Left ventricle myocardium inferior (tissue), 1 donor: Measurements from ENCODE around the gene NAP1L1. TPM values are rescaled to one million over a fixed set of nuclear protein-coding genes. Genes with fewer than 3 reads are reported as not detected.

Experiments
- DNase-seq: peaks from one replicate; pipeline ENCODE4 v3.0.0-alpha.2; 2020
- H3K27ac ChIP-seq: fragments of 200-600 bp; replicated peaks from 2 replicates; pipeline ENCODE4 v1.8.0; 2021
- H3K27me3 ChIP-seq: fragments of 200-600 bp; 2 replicates; pipeline ENCODE4 v1.8.0; 2021; ENCODE audit warnings: low read depth
- H3K36me3 ChIP-seq: fragments of 200-600 bp; 2 replicates; pipeline ENCODE4 v1.8.0; 2021
- H3K4me1 ChIP-seq: fragments of 200-600 bp; 2 replicates; pipeline ENCODE4 v1.8.0; 2021
- H3K4me3 ChIP-seq: fragments of 200-600 bp; 2 replicates; pipeline ENCODE4 v1.8.0; 2021; ENCODE audit warnings: mild to moderate bottlenecking, moderate library complexity
- H3K9me3 ChIP-seq: fragments of 200-600 bp; replicated peaks from 2 replicates; pipeline ENCODE4 v1.8.0; 2021
- intact Hi-C: fragments of 100-400 bp; cut with micrococcal nuclease; formaldehyde crosslinking; loops from one replicate; pipeline ENCODE4 v1.11.0; 2022
- total RNA-seq: library from RNA; stranded (reverse); fragmentation: NEBNext Ultra II Directional; extraction: Animal tissue kit (Norgen Biotek cat#: 25700); gene quantifications from one replicate; pipeline ENCODE4 v1.2.1, GENCODE V29; 2021
- TF ChIP-seq, protein P1 (sequence below): fragments of 200-600 bp; IDR thresholded peaks from 2 replicates; pipeline ENCODE4 v1.8.0; 2021; ENCODE audit warnings: antibody characterized with exemption, mild to moderate bottlenecking, borderline replicate concordance
- donor health status: DM: no; HTN: yes; CAD: no; lungs with severe emphysema.

The NAP1L1 gene
- total RNA-seq, 1 donor from 2014 or later, result 256 TPM

DNA sequence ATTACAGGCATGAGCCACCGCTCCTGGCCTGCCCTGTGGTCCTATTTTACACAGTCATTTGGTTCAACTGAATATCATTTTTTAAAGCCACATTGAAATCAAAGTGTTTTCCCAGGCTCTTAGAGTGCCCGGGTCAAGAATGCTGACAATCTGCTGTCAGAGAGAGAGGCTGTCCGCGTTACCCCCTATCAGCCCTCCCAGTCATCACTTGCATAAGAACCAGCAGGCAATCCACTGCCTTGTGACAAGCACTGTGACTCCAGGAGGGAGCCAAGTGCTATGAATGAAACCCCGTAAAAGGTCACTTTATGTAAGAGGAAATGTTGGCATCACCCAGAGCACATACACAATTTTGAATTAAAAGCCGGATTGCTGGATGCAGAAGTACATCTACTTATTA, 66.4 kb downstream of the NAP1L1 start:
- Histone ChIP-seq H3K9me3 (no peaks in the 10 kb centered on the region), H3K27ac (peak overlapping the region; percentile 69), H3K4me3 (no peak overlapping the region), H3K27me3 (no peaks in the 10 kb centered on the region), H3K36me3 (no peaks in the 10 kb centered on the region), H3K4me1 (peaks cover 10% of the 10 kb centered on the region)
- intact Hi-C loops, result no loop called here
- peak; percentile 49 for DNase-seq
- TF ChIP-seq, protein P1, sequence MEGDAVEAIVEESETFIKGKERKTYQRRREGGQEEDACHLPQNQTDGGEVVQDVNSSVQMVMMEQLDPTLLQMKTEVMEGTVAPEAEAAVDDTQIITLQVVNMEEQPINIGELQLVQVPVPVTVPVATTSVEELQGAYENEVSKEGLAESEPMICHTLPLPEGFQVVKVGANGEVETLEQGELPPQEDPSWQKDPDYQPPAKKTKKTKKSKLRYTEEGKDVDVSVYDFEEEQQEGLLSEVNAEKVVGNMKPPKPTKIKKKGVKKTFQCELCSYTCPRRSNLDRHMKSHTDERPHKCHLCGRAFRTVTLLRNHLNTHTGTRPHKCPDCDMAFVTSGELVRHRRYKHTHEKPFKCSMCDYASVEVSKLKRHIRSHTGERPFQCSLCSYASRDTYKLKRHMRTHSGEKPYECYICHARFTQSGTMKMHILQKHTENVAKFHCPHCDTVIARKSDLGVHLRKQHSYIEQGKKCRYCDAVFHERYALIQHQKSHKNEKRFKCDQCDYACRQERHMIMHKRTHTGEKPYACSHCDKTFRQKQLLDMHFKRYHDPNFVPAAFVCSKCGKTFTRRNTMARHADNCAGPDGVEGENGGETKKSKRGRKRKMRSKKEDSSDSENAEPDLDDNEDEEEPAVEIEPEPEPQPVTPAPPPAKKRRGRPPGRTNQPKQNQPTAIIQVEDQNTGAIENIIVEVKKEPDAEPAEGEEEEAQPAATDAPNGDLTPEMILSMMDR, result no peak

DNA sequence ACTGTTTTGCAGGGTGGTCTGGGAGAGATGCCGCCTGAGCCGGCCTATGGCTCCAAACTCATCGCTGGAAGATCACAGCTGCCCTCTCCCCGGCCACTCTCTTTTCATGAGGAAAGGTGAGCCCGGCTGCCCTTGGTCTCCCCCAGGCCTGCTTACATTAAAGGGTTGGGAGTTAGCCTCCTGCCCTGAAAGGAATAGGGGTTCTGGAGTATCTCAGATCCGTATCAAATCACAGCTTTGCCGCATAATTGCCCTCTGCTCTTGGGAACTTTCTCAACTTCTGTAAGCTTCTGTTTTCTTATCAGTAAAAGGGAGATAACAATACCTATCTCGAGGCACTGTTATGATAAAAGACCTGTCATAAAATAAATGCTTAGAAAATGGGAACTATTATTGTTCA, 70.5 kb downstream of the NAP1L1 start:
- no peak overlapping the region for H3K4me3 ChIP-seq
- peaks cover 10% of the 10 kb centered on the region for H3K4me1 ChIP-seq
- intact Hi-C loops, result no loop called here
- DNase-seq, result no peak
- no peaks in the 10 kb centered on the region for H3K36me3 ChIP-seq
- H3K27me3 ChIP-seq, result no peaks in the 10 kb centered on the region
- no peaks in the 10 kb centered on the region for H3K9me3 ChIP-seq
- no peak overlapping the region for H3K27ac ChIP-seq
- TF ChIP-seq, protein P1, result no peak

DNA sequence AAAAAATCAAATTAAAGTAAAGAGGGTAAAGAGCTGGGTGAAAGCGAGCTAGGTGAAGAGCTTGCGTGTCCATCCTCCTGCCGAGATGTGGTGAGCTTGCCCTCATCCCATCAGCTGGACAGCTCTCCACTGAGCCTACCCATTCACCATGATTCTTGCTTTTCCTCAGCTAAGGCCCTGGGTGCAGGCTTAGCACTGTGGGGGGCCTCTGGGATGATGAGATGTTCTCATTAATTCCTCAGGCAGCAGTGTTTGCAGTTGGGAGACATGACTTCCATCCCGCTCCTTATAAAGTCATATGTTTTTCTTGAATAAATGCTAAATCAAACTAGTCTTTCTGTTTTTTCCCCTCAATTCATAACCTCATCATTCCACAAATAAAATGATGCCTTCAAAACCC, 70.9 kb downstream of the NAP1L1 start:
- peaks cover 8% of the 10 kb centered on the region for H3K4me1 ChIP-seq
- H3K4me3 ChIP-seq, result no peak overlapping the region
- H3K27me3 ChIP-seq, result no peaks in the 10 kb centered on the region
- H3K36me3 ChIP-seq, result no peaks in the 10 kb centered on the region
- no peak overlapping the region for H3K27ac ChIP-seq
- DNase-seq, result no peak
- TF ChIP-seq, protein P1, result no peak
- intact Hi-C loops, result no loop called here
- H3K9me3 ChIP-seq, result no peaks in the 10 kb centered on the region

DNA sequence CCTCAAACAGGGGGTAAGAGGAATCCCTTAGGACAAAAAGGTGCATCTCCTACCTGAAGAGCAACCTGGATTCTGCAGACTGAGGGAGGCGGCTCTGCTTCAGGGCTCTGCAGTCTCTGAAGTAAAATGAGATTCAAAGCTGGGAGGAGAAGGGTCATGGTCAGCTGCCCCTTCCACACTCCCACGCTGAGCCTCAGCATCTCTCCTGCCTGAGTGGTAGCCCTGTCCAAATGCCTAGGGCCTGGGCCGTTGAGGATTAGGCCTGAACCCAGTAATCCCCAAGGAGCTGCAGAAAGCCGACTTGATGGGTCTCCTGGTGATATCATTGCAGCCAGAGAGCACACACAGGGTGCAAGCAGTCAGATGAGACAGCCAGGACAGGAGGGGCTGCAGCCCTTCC, 71.8 kb downstream of the NAP1L1 start:
- H3K9me3 ChIP-seq, result no peaks in the 10 kb centered on the region
- no peaks in the 10 kb centered on the region for H3K36me3 ChIP-seq
- intact Hi-C loops, result no loop called here
- TF ChIP-seq, protein P1, result no peak
- DNase-seq, result no peak
- H3K27me3 ChIP-seq, result no peaks in the 10 kb centered on the region
- no peak overlapping the region for H3K4me3 ChIP-seq
- H3K27ac ChIP-seq, result no peak overlapping the region
- H3K4me1 ChIP-seq, result peaks cover 1% of the 10 kb centered on the region

- Histone ChIP-seq H3K9me3 (no peaks in the 10 kb centered on the region), H3K4me3 (no peak overlapping the region), H3K27ac (peak overlapping the region; percentile 58), H3K4me1 (no peaks in the 10 kb centered on the region), H3K36me3 (no peaks in the 10 kb centered on the region), H3K27me3 (no peaks in the 10 kb centered on the region)
- intact Hi-C loops, result no loop called here
- no peak for DNase-seq
- TF ChIP-seq, protein P1, result no peak
Observed at GRCh38 chr12:76010732-76011458, 73.6 kb downstream of the NAP1L1 start.
